GM19099 (cell line): ENCODE results near the gene RP2.

Experiments used
- POLR2A ChIP-seq: IDR thresholded peaks from 3 replicates; pipeline ENCODE4 v1.6.1; 2011; ENCODE audit warnings: low read depth; ENCODE audit not compliant: insufficient read length; ENCODE audit errors: extremely low read depth

RP2 gene

GRCh38 chrX:46837558-46838485 is 979 bp downstream of the RP2 start:
- no peak for TF ChIP-seq POLR2A

DNA sequence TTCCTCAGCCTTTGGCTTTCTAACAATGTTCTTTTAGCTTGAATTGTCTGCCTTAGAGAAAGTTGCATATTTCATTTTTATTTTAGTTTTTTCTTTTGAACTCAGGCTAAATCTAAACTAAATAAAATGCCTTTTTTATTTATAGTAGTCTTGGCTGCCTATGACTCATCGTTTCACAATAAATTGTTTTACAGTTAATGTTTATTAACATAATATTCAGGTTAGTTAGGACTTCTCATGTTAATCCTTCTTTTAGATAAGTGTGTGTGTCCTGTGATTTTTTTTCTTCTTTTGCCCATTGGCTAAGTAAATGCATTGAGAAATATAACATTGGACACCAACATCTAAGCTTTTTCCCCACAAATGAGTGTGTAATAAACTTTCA is 1.6 kb downstream of the RP2 start:
- TF ChIP-seq POLR2A: no peak

DNA sequence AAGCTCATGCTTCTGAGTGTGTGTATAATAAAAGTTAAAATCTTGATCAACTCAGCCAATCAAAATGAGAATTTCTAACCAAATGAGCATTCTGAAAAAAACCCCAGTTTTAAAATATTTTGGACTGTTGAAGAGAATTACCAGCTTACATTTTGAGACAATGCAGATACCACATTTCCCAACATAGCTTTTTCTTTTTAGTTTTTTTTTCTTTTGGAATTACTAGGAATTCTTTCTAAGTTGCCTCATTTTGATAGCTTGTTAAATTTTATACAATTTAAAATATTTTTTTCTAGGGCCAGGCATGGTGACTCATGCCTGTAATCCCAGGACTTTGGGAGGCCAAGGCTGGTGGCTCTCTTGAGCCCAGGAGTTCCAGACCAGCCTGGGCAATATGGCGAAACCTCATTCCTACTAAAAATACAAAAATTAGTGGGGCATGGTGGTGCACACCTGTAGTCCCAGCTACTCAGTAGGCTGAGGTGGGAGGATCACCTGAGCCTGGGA is 2.2 kb downstream of the RP2 start:
- no peak for TF ChIP-seq POLR2A

GRCh38 chrX:46840946-46841345 is 4.1 kb downstream of the RP2 start:
- TF ChIP-seq POLR2A: no peak

- no peak for TF ChIP-seq POLR2A
These were observed 4.5 kb downstream of the RP2 start for GRCh38 chrX:46841346-46841745.

- TF ChIP-seq POLR2A: no peak
These were observed 8.1 kb downstream of the RP2 start for GRCh38 chrX:46844913-46845312.

DNA sequence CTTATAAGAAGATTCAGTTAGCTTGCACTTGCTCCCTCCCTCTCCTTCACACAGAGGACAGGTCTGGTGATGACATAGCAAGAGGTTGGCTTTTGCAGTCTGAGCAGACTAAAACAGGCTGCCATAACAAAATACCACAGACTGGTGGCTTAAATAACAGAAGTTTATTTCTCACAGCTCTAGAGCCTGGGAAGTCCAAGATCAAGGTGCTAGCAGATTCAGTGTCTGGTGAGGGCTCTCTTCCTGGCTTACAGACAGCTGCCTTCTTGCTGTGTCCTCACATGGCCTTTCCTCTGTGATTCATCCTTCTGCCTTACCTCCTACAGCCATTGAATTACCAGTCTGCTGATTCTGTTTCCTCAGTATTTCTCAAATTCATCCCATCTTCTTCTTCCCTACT is 13.1 kb downstream of the RP2 start:
- TF ChIP-seq POLR2A: no peak

DNA sequence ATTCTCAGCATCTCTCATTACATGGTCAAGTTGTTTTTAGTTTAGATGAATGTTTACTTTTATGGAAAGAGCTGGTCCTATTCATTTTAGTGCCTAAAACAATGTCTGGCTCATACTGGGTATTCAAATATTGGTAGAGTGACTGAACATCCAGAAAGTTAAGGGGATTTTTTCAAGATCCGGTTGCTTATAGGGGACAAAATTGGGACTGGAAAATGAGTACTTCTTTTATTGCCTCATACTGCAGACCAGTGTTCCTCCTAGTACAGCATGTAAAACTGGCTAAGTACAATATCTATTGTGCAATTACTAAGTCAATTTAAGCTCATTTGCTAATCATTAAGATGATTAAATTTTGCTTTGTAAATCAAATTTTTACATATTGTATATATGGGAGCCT is 13.9 kb downstream of the RP2 start:
- TF ChIP-seq POLR2A: no peak

DNA sequence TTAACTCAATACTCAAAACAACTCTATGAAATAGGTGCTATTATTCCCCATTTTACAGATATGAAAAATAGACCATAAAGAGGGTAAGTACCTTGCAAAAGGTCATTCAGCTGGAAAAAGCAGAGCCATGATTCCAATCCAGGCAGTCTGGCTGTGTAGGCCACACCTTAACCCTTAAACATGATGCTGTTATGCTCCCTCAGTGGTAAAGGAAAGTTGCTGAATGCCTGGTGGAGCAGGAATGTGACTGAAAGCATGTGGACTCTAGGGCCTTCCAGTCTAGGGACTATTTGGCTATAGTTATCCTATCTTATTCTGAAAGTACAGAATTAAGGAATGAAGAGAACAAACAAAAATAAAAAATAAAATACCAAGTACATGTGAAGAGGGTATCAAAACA is 19.6 kb downstream of the RP2 start:
- no peak for TF ChIP-seq POLR2A

GRCh38 chrX:46860557-46860956 is 23.7 kb downstream of the RP2 start:
- no peak for TF ChIP-seq POLR2A

DNA sequence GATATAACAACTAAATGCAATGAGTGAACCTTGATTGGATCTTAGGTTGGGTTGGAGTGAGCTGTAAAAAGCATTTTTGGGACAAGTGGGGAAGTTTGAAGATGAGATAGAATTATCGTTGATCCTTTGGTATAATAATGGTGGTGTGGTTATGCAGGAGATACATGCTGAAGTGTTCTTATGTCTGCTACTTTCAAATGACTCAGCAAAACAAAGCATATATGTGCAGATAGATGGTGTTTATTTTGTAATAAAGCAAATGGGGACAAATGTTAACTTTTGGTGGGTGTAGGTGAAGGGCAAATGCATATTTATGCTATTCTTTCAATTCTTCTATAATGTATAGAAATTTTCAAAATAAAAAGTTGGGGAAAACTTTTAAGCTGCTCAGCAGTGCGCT is 26.2 kb downstream of the RP2 start:
- TF ChIP-seq POLR2A: no peak

GRCh38 chrX:46864606-46865005 is 27.8 kb downstream of the RP2 start:
- TF ChIP-seq POLR2A: no peak

DNA sequence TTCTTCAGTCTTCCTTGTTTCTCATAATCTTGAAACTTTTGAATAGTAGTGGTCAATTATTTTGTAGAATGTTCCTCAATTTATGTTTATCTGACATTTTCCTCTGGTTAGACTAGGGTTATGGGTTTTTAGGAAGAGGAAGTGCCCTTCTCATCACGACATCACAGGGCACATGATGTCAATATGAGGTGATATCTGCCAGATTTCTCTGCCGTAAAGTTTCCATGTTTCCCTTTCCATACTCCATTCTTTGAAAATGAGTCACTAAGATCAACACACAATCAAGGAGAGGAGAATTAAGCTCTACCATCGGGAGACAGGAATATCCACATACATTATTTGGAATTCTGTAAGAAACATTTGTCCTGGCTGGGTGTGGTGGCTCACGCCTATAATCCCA is 28.4 kb downstream of the RP2 start:
- TF ChIP-seq POLR2A: no peak

- TF ChIP-seq POLR2A: no peak
These were observed 29.9 kb downstream of the RP2 start for GRCh38 chrX:46866726-46867125.

- no peak for TF ChIP-seq POLR2A
These were observed 36.9 kb downstream of the RP2 start for GRCh38 chrX:46873746-46874145.

- TF ChIP-seq POLR2A: no peak
These were observed 40.1 kb downstream of the RP2 start for GRCh38 chrX:46876901-46877300.
